ENCODE results near the gene DNAH14.

DNAH14 gene

DNA sequence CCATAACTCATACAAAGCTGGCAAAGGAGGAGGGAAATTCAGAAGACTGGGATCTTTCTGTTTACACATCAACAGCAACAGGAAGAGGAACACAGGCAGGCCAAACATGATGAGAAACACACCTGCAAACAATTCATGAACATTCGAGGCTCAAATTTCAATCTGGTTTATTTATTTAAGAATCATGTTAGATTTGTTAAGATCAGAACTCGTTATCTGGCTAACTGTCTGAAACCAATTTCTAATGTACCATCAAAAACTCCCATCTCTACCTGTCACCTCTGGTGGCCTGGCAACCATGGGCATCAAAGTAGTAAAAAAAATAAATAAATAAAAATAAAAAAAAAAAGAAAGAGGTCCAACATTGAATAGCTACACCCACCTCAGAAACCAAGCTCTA is 488.6 kb downstream of the DNAH14 start:
- Histone ChIP-seq H3K4me3 (replicated peaks; ENCODE audit: low read depth, low read length) (no peak overlapping the region), H3K27me3 (replicated peaks; ENCODE audit: control insufficient read depth, insufficient read depth, low read length) (no peaks in the 10 kb centered on the region), H3K36me3 (ENCODE audit: control insufficient read depth, insufficient read depth, low read length) (peaks cover 12% of the 10 kb centered on the region)
- TF ChIP-seq, protein P1, sequence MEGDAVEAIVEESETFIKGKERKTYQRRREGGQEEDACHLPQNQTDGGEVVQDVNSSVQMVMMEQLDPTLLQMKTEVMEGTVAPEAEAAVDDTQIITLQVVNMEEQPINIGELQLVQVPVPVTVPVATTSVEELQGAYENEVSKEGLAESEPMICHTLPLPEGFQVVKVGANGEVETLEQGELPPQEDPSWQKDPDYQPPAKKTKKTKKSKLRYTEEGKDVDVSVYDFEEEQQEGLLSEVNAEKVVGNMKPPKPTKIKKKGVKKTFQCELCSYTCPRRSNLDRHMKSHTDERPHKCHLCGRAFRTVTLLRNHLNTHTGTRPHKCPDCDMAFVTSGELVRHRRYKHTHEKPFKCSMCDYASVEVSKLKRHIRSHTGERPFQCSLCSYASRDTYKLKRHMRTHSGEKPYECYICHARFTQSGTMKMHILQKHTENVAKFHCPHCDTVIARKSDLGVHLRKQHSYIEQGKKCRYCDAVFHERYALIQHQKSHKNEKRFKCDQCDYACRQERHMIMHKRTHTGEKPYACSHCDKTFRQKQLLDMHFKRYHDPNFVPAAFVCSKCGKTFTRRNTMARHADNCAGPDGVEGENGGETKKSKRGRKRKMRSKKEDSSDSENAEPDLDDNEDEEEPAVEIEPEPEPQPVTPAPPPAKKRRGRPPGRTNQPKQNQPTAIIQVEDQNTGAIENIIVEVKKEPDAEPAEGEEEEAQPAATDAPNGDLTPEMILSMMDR (IDR thresholded peaks at IDR 0.05; ENCODE audit: insufficient read depth, low read length, poor library complexity, severe bottlenecking): no peak
- no peak for DNase-seq (ENCODE audit: extremely low read depth, insufficient read length)

DNA sequence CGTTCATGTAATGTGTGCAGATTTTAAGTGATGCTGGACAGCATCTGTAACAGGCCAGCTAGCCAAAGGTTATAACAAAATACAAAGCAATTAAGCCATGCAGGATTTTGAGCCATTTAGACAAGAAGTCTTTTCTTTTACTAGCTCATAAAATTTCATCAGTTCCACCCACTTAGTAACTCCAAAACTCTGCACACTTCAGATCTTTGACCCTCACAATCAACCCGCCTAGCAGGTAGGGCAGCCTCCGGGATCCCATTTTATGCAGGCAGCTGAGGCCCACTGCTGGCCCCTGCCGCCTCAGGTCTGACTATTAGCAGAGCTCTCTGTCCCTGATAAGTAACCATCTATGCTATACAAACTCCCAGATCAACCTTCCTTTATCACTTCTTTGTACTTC is 489.1 kb downstream of the DNAH14 start:
- peaks cover 12% of the 10 kb centered on the region for H3K36me3 ChIP-seq (ENCODE audit: control insufficient read depth, insufficient read depth, low read length)
- H3K4me3 ChIP-seq (replicated peaks; ENCODE audit: low read depth, low read length): no peak overlapping the region
- H3K27me3 ChIP-seq (replicated peaks; ENCODE audit: control insufficient read depth, insufficient read depth, low read length): no peaks in the 10 kb centered on the region
- no peak for DNase-seq (ENCODE audit: extremely low read depth, insufficient read length)
- TF ChIP-seq, protein P1 (IDR thresholded peaks at IDR 0.05; ENCODE audit: insufficient read depth, low read length, poor library complexity, severe bottlenecking): no peak

GRCh38 chr1:225422031-225422605 is 492.6 kb downstream of the DNAH14 start:
- DNase-seq (ENCODE audit: extremely low read depth, insufficient read length): no peak
- H3K27me3 ChIP-seq (replicated peaks; ENCODE audit: control insufficient read depth, insufficient read depth, low read length): no peaks in the 10 kb centered on the region
- no peak overlapping the region for H3K4me3 ChIP-seq (replicated peaks; ENCODE audit: low read depth, low read length)
- peaks cover 5% of the 10 kb centered on the region for H3K36me3 ChIP-seq (ENCODE audit: control insufficient read depth, insufficient read depth, low read length)
- TF ChIP-seq, protein P1 (IDR thresholded peaks at IDR 0.05; ENCODE audit: insufficient read depth, low read length, poor library complexity, severe bottlenecking): no peak

GRCh38 chr1:225422795-225423517 is 493.5 kb downstream of the DNAH14 start:
- Histone ChIP-seq H3K36me3 (ENCODE audit: control insufficient read depth, insufficient read depth, low read length) (peaks cover 5% of the 10 kb centered on the region), H3K27me3 (replicated peaks; ENCODE audit: control insufficient read depth, insufficient read depth, low read length) (no peaks in the 10 kb centered on the region), H3K4me3 (replicated peaks; ENCODE audit: low read depth, low read length) (no peak overlapping the region)
- DNase-seq (ENCODE audit: extremely low read depth, insufficient read length): no peak
- TF ChIP-seq, protein P1 (IDR thresholded peaks at IDR 0.05; ENCODE audit: insufficient read depth, low read length, poor library complexity, severe bottlenecking): no peak

DNA sequence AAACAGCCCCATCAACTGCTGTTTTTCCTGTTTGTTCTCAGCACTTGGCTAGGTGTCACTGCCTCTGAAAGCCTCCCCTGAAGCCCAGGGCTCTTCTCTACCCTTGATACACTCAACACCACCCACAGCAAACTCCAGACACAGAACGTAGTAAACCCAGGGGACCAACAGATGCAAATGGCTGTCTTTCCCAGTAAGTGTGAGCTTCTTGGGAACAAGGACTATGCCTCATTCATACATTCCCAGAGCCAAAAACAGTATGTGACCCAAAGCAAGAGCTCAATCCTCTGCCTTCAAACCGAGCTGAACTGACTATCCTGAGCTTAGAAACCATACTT is 494.0 kb downstream of the DNAH14 start:
- no peaks in the 10 kb centered on the region for H3K27me3 ChIP-seq (replicated peaks; ENCODE audit: control insufficient read depth, insufficient read depth, low read length)
- no peak for DNase-seq (ENCODE audit: extremely low read depth, insufficient read length)
- peaks cover 5% of the 10 kb centered on the region for H3K36me3 ChIP-seq (ENCODE audit: control insufficient read depth, insufficient read depth, low read length)
- H3K4me3 ChIP-seq (replicated peaks; ENCODE audit: low read depth, low read length): no peak overlapping the region
- TF ChIP-seq, protein P1 (IDR thresholded peaks at IDR 0.05; ENCODE audit: insufficient read depth, low read length, poor library complexity, severe bottlenecking): no peak
